KMS-11 (cell line): ENCODE results near the gene SLC12A2.

Experiments
- H2AFZ ChIP-seq: fragments of 200-600 bp; sonication (generic); 2 replicates; pipeline ENCODE4 v1.6.1; 2016; ENCODE audit warnings: antibody characterized with exemption, mixed run types, low read depth
- H3K27ac ChIP-seq: fragments of 200-600 bp; sonication (generic); 2 replicates; pipeline ENCODE4 v1.6.1; 2016; ENCODE audit warnings: mild to moderate bottlenecking, mixed run types
- H3K27me3 ChIP-seq: fragments of 200-600 bp; sonication (generic); 2 replicates; pipeline ENCODE4 v1.6.1; 2017; ENCODE audit warnings: mild to moderate bottlenecking, low read depth, mixed run types, moderate library complexity; ENCODE audit not compliant: insufficient read depth
- H3K36me3 ChIP-seq: fragments of 200-600 bp; sonication (generic); 2 replicates; pipeline ENCODE4 v1.6.1; 2017; ENCODE audit warnings: mild to moderate bottlenecking, mixed run types; ENCODE audit not compliant: insufficient read depth
- H3K4me1 ChIP-seq: fragments of 200-600 bp; sonication (generic); 2 replicates; pipeline ENCODE4 v1.6.1; 2016; ENCODE audit warnings: mild to moderate bottlenecking, low read depth, mixed run types; ENCODE audit not compliant: poor library complexity, severe bottlenecking
- H3K4me2 ChIP-seq: fragments of 200-600 bp; sonication (generic); 2 replicates; pipeline ENCODE4 v1.7.0; 2016; ENCODE audit warnings: mild to moderate bottlenecking, mixed run types
- H3K4me3 ChIP-seq: fragments of 200-600 bp; sonication (generic); IDR thresholded peaks from 2 replicates; pipeline ENCODE4 v1.6.1; 2017; ENCODE audit warnings: low read depth, low read length, mixed read lengths; ENCODE audit not compliant: insufficient read depth
- H3K79me2 ChIP-seq: fragments of 200-600 bp; sonication (generic); 2 replicates; pipeline ENCODE4 v1.6.1; 2016; ENCODE audit warnings: low read depth, mixed run types; ENCODE audit not compliant: insufficient read depth
- H3K9ac ChIP-seq: fragments of 200-600 bp; sonication (generic); 2 replicates; pipeline ENCODE4 v1.6.1; 2016; ENCODE audit warnings: mild to moderate bottlenecking, mixed run types
- H4K20me1 ChIP-seq: fragments of 200-600 bp; sonication (generic); 2 replicates; pipeline ENCODE4 v1.6.1; 2016; ENCODE audit warnings: mild to moderate bottlenecking, mixed run types; ENCODE audit not compliant: insufficient read depth
- TF ChIP-seq, protein P1 (sequence below): fragments of 200-600 bp; sonication (generic); conservative IDR thresholded peaks from 2 replicates; pipeline ENCODE4 v1.6.1; 2017; ENCODE audit warnings: low read depth, mild to moderate bottlenecking, antibody characterized with exemption, low read length, moderate library complexity, mixed read lengths

SLC12A2 gene

DNA sequence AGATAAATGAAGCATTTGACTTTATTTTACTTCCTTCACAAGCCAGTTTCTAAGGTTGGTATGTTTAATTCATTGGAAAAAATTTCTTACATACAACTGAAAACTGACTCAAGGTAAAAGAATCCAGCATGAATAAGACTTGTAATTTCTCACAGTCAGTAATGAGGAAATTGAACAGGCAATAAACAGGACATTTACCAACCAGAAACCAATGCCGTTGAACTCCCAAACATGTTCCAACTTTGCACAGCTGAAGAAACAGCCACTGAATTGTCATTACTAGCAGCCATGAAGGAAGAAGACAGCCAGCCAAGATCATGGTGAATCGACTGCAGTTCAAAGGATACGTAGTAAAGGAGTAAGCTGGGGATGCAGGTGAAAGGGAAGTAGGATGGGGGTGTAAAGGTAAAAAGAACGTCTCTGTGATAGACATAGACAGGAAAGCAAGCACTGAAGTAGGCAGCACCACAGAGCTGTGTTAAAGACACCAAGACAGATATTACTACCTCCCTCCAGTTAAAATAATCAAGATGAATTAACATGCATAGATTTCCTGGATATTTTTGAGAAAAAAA is 21.3 kb upstream of the SLC12A2 start:
- Histone ChIP-seq H3K4me3 (no peak overlapping the region), H3K4me2 (no peak overlapping the region), H3K27ac (no peak overlapping the region), H4K20me1 (no peaks in the 10 kb centered on the region), H2AFZ (no peak overlapping the region), H3K4me1 (no peaks in the 10 kb centered on the region), H3K79me2 (no peaks in the 10 kb centered on the region), H3K36me3 (no peaks in the 10 kb centered on the region), H3K27me3 (no peaks in the 10 kb centered on the region), H3K9ac (no peak overlapping the region)
- TF ChIP-seq, protein P1, sequence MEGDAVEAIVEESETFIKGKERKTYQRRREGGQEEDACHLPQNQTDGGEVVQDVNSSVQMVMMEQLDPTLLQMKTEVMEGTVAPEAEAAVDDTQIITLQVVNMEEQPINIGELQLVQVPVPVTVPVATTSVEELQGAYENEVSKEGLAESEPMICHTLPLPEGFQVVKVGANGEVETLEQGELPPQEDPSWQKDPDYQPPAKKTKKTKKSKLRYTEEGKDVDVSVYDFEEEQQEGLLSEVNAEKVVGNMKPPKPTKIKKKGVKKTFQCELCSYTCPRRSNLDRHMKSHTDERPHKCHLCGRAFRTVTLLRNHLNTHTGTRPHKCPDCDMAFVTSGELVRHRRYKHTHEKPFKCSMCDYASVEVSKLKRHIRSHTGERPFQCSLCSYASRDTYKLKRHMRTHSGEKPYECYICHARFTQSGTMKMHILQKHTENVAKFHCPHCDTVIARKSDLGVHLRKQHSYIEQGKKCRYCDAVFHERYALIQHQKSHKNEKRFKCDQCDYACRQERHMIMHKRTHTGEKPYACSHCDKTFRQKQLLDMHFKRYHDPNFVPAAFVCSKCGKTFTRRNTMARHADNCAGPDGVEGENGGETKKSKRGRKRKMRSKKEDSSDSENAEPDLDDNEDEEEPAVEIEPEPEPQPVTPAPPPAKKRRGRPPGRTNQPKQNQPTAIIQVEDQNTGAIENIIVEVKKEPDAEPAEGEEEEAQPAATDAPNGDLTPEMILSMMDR = no peak

DNA sequence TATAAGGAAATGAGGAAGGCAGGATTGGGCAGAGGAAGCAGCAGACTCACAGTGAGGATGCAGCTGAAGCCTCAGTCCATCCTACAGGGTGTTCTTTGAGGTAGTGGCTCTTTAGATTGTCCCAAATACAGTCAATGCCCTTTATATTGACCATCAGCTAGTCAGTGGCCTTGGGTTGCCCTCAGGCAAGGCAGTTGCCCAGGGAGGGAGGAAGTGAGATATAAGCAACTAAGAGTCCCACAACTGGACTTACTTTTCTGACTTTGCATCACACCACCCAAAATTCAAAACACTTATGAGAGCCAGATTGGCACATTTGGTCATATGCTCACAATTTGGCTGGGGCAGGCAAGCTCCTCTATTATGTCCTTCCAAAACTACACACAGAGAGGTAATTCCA is 9.4 kb upstream of the SLC12A2 start:
- Histone ChIP-seq H3K27ac (no peak overlapping the region), H3K4me1 (peaks cover 10% of the 10 kb centered on the region), H3K9ac (no peak overlapping the region), H3K36me3 (no peaks in the 10 kb centered on the region), H4K20me1 (no peaks in the 10 kb centered on the region), H3K4me3 (no peak overlapping the region), H2AFZ (no peak overlapping the region), H3K4me2 (no peak overlapping the region), H3K27me3 (no peaks in the 10 kb centered on the region), H3K79me2 (no peaks in the 10 kb centered on the region)
- TF ChIP-seq, protein P1 = no peak

GRCh38 chr5:128074953-128075352 is 8.6 kb upstream of the SLC12A2 start:
- TF ChIP-seq, protein P1 = no peak
- Histone ChIP-seq H3K79me2 (no peaks in the 10 kb centered on the region), H3K4me1 (peaks cover 16% of the 10 kb centered on the region)

GRCh38 chr5:128077526-128077925 is 6.0 kb upstream of the SLC12A2 start:
- H3K79me2 ChIP-seq = peaks cover 15% of the 10 kb centered on the region
- TF ChIP-seq, protein P1 = no peak
- H2AFZ ChIP-seq = no peak overlapping the region
- H3K4me3 ChIP-seq = no peak overlapping the region
- no peak overlapping the region for H3K4me2 ChIP-seq
- H3K4me1 ChIP-seq = peaks cover 36% of the 10 kb centered on the region
- H3K9ac ChIP-seq = no peak overlapping the region
- no peaks in the 10 kb centered on the region for H3K27me3 ChIP-seq
- no peaks in the 10 kb centered on the region for H3K36me3 ChIP-seq
- no peaks in the 10 kb centered on the region for H4K20me1 ChIP-seq
- no peak overlapping the region for H3K27ac ChIP-seq

More at GRCh38 chr5:128074953-128075352, 8.6 kb upstream of the SLC12A2 start:
- Histone ChIP-seq H3K36me3 (no peaks in the 10 kb centered on the region), H3K4me2 (no peak overlapping the region), H3K27ac (no peak overlapping the region), H3K4me3 (no peak overlapping the region), H3K9ac (no peak overlapping the region), H3K27me3 (no peaks in the 10 kb centered on the region), H4K20me1 (no peaks in the 10 kb centered on the region), H2AFZ (no peak overlapping the region)
